K562 (cell line): ENCODE data around the gene EPHX1. TPM values are rescaled to one million over a fixed set of nuclear protein-coding genes. Genes with fewer than 3 reads are reported as not detected.

Experiments used
- ATF4 ChIP-seq: fragments of 450-650 bp; formaldehyde crosslinking; IDR thresholded peaks from 2 replicates; pipeline ENCODE4 v1.4.0; 2022; ENCODE audit warnings: mild to moderate bottlenecking, moderate library complexity
- BRF2 ChIP-seq: IDR thresholded peaks from 3 replicates; pipeline ENCODE4 v1.6.1; 2011; ENCODE audit warnings: borderline replicate concordance, mild to moderate bottlenecking; ENCODE audit not compliant: insufficient read length, insufficient read depth
- CXXC5 ChIP-seq: fragments of 250-450 bp; sonication (Bioruptor Pico); IDR thresholded peaks from 2 replicates; pipeline ENCODE4 v1.8.0; 2022; ENCODE audit warnings: inconsistent platforms, mild to moderate bottlenecking, moderate library complexity
- FIP1L1 ChIP-seq: fragments of 200-400 bp; formaldehyde crosslinking; IDR thresholded peaks from 2 replicates; pipeline ENCODE4 v1.6.1; 2018; ENCODE audit warnings: mild to moderate bottlenecking, low read depth, low read length; ENCODE audit not compliant: poor library complexity, severe bottlenecking
- FOXO4 ChIP-seq: fragments of 450-650 bp; formaldehyde crosslinking; IDR thresholded peaks from 2 replicates; pipeline ENCODE4 v1.4.0; 2020; ENCODE audit warnings: mild to moderate bottlenecking, moderate library complexity
- HDAC3 ChIP-seq: fragments of 450-650 bp; IDR thresholded peaks from 2 replicates; pipeline ENCODE4 v1.6.1; 2018; ENCODE audit warnings: borderline replicate concordance, mild to moderate bottlenecking, moderate library complexity; ENCODE audit not compliant: partially characterized antibody
- IRF1 ChIP-seq: sonication (generic); formaldehyde crosslinking; IDR thresholded peaks from 2 replicates; pipeline ENCODE4 v1.8.0; 2022; ENCODE audit warnings: missing genetic modification reagents, mild to moderate bottlenecking, borderline replicate concordance
- JUN ChIP-seq, 2 experiments: sonication (generic) in 1 of 2; formaldehyde crosslinking in 1 of 2; IDR thresholded peaks; 2 replicates each; pipeline versions ENCODE4 v1.6.1 to v1.8.0; 2012 to 2022; ENCODE audit warnings: borderline replicate concordance in 2 of 2, mild to moderate bottlenecking in 2 of 2, improper control_type of control experiment in 1 of 2, low read depth in 1 of 2, low read length in 1 of 2, missing genetic modification reagents in 1 of 2
- JUNB ChIP-seq: fragments of 450-650 bp; formaldehyde crosslinking; conservative IDR thresholded peaks from 2 replicates; pipeline ENCODE4 v1.4.0; 2020; ENCODE audit warnings: mild to moderate bottlenecking
- NCOA4 ChIP-seq: fragments of 450-650 bp; IDR thresholded peaks from 2 replicates; pipeline ENCODE4 v1.6.1; 2018; ENCODE audit warnings: mild to moderate bottlenecking; ENCODE audit not compliant: partially characterized antibody
- PHF20 ChIP-seq: fragments of 450-650 bp; IDR thresholded peaks from 2 replicates; pipeline ENCODE4 v1.6.1; 2018; ENCODE audit not compliant: partially characterized antibody
- PHF21A ChIP-seq: fragments of 450-650 bp; IDR thresholded peaks from 2 replicates; pipeline ENCODE4 v1.6.1; 2017; ENCODE audit warnings: low read depth, borderline replicate concordance
- SFPQ ChIP-seq: fragments of 200-400 bp; formaldehyde crosslinking; IDR thresholded peaks from 2 replicates; pipeline ENCODE4 v1.6.1; 2017; ENCODE audit warnings: mild to moderate bottlenecking, low read depth, low read length, moderate library complexity
- SMAD4 ChIP-seq: fragments of 250-450 bp; sonication (Bioruptor Pico); conservative IDR thresholded peaks from 2 replicates; pipeline ENCODE4 v1.8.0; 2021; ENCODE audit warnings: inconsistent platforms, mild to moderate bottlenecking, moderate library complexity
- TCF15 ChIP-seq: fragments of 250-450 bp; sonication (Bioruptor Pico); IDR thresholded peaks from 2 replicates; pipeline ENCODE4 v1.8.0; 2022; ENCODE audit warnings: moderate library complexity, mild to moderate bottlenecking, inconsistent platforms
- ZNF165 ChIP-seq: fragments of 250-450 bp; sonication (Bioruptor Pico); IDR thresholded peaks from 2 replicates; pipeline ENCODE4 v1.4.0; 2020; ENCODE audit warnings: borderline replicate concordance
- ZNF174 ChIP-seq: fragments of 250-450 bp; sonication (Bioruptor Pico); IDR thresholded peaks from 2 replicates; pipeline ENCODE4 v1.4.0; 2020; ENCODE audit warnings: mild to moderate bottlenecking
- ZNF830 ChIP-seq: fragments of 250-450 bp; sonication (Bioruptor Pico); IDR thresholded peaks from 2 replicates; pipeline ENCODE4 v1.5.0; 2021; ENCODE audit warnings: mild to moderate bottlenecking
- polyA plus RNA-seq, 8 experiments: library from polyadenylated mRNA; depleted of rRNA in 4 of 8; stranded (reverse) in 5 of 8; unstranded in 3 of 8; fragments of >200 nt; fragmentation: Nextera tagmentation in 2 of 8; fragmentation: Illumina TruSeq in 1 of 8; extraction: Ambion mirVana in 2 of 8; extraction: Trizol in 1 of 8; gene quantifications; 2 replicates each; pipeline versions ENCODE4 v1.2.1 to v1.2.3, GENCODE V29; 2011 to 2014; ENCODE audit warnings: inconsistent platforms in 1 of 8, missing spikeins in 1 of 8
- total RNA-seq, 7 experiments: library from RNA; depleted of rRNA in 6 of 7; stranded (reverse); fragments of >200 nt in 6 of 7; fragmentation: Illumina TruSeq in 2 of 7; extraction: Trizol in 2 of 7; gene quantifications; 2 replicates each; pipeline versions ENCODE4 v1.2.1 to v1.2.3, GENCODE V29; 2011 to 2021; ENCODE audit warnings: low replicate concordance in 1 of 7

EPHX1 gene
- total and polyA plus RNA-seq, 9 of the 15 experiments (the other 6 are each of a cell fraction or from before 2014, with no cell fraction given) = 0.21 to 27.0 (median 6.7) TPM

GRCh38 chr1:225881959-225882693, 72.2 kb downstream of the EPHX1 start, which contains the start of gene TMEM63A (continued):
- TF ChIP-seq HDAC3 (no peak), IRF1 (CRISPR knock-in tag) (no peak), TCF15 (CRISPR knock-in tag) (no peak), PHF20 (peak; percentile 56), NCOA4 (no peak), FIP1L1 (peak; percentile 58), ZNF830 (CRISPR knock-in tag) (0 out of 2 replicates have a peak, but pooled peaks have one; percentile 50), SMAD4 (0 out of 2 replicates have a peak, but pooled peaks have one; percentile 16), JUN (IDR thresholded peaks at IDR 0.05; ENCODE audit: borderline replicate concordance, low read depth, low read length) (no peak), JUN (CRISPR knock-in tag; IDR thresholded peaks at IDR 0.05; ENCODE audit: borderline replicate concordance) (peak; percentile 93; the same call in 1 of the 2 replicates), FOXO4 (CRISPR knock-in tag) (no peak), BRF2 (no peak), SFPQ (no peak), ZNF174 (no peak), JUNB (CRISPR knock-in tag) (no peak), ZNF165 (CRISPR knock-in tag) (no peak), PHF21A (no peak), ATF4 (CRISPR knock-in tag) (no peak), CXXC5 (CRISPR knock-in tag) (peak; percentile 89)
